ENCODE measurements around the gene CD109. TPM values are rescaled to one million over a fixed set of nuclear protein-coding genes. Genes with fewer than 3 reads are reported as not detected.
A peak's percentile ranks its signal among the peaks of the same experiment; 100 is the strongest.
"Not testable (repeated sequence)": the region's sequence is repeated elsewhere in the genome, so short reads cannot be mapped to it uniquely, and the experiment has no call there.

Gene CD109
- polyA plus RNA-seq, 1 donor = 12.7 TPM

DNA sequence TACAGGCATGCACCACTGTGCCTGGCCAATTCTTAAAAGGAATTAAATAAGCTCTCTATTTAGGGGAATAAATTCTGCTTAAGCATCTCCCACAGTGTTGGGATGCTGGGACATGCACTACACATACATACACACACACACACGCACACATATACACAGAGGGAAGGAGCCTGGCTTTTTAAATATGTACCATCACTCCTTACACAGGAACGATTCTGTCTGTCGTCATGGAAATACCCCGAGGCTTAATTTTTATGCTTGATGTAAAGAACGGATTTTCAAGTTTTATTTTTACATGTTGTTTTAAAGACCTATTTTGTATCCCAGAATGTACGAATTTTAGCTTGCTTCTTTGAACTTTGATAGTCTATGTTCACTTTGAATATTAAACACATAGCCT lies 95.3 kb downstream of the CD109 start:
- no peak for DNase-seq (ENCODE audit: low read depth)

DNA sequence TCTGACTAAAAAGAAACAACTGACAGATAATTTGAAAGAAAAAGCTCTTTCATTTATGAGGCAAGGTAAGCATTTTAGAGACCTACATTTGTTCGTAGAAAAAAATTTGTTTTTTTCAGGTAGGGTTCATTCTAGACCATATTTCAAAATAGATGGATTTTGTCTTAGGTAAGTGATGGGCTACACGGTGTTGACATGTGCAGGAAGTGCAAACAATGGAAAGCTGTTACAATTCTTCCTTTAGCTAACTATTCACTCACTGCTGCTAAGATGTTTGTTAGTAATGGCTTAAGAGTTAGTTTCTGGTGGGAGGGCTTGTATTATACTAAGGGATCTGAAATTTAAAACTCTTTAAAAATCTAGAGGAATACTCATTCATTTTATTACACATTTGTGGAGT lies 96.7 kb downstream of the CD109 start:
- no peak for DNase-seq (ENCODE audit: low read depth)

- no peak for DNase-seq (ENCODE audit: low read depth)
These were observed 100.9 kb downstream of the CD109 start for GRCh38 chr6:73796881-73797280.

DNA sequence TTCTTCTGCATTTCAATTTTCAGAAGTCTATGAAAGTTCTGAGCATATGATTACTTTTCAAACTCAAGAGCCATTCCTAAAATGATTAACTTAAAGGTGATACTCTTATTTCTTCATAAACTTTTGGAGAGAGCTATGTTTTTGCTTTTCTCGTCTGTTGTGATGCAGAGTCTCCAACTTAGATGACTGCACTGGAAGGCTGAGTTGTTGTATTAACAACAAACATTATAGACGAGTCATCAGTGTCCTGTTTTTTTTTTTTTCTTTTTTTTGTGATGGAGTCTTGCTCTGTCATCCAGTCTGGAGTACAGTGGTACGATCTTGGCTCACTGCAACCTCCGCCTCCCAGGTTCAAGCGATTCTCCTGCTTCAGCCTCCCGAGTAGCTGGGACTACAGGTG lies 101.9 kb downstream of the CD109 start:
- no peak for DNase-seq (ENCODE audit: low read depth)

DNA sequence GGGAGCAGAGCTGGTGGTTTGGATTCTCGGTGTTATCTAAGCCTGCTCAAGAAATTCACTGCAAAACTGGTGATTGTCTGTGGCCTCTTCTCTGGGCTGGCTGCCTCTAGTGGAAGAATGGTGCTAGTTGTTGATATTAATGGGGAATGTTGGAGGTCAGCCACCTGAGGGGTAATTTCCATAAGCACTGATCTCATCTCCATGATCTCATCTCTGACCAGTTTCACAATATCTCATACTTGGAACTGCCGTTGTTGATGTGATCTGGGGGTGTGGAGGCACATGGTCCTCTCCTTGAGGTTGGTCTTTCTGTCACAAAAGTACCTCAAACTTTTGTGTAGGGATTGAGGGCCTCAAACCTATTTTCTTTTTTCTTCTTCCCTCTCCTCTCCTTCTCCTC lies 102.6 kb downstream of the CD109 start:
- peak; percentile 48 for DNase-seq (ENCODE audit: low read depth)

DNA sequence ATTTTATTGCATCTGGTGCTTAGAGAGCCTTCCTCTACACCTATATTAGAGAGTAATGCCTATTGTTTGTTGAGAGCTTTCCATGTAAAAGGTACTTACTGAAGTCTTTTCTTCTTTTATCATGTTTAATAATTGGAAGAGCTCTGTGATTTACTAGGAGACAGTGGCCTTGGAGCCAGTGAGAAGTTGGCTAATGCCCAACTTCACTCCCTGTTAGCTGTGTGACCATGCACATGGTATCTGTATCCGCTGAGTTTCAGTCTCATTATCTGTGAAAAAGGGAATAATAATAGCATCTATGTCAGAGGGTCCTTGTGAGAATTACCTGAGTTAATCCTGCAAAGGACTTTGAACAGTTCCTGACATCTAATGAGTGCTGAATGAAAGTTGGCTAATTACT lies 105.0 kb downstream of the CD109 start:
- no peak for DNase-seq (ENCODE audit: low read depth)

- no peak for DNase-seq (ENCODE audit: low read depth)
These were observed 105.8 kb downstream of the CD109 start for GRCh38 chr6:73801652-73802268.

DNA sequence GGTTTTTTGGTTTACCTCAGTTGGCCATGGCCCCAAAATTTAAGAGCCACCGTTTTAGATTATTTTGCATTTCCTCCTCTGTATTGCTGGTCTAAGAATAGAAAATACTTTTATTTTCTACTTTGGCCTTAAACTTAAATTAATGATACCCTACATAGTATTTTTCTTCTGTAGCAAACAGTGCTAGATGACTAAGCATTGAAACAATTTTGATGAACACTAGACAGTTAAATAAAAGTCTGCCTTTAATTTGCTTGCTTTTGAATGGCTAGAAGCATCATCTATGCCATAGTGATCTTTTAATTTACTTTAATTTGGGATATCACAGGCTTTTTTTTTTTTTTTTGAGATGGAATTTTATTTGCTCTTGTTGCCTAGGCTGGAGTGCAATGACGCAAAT lies 106.4 kb downstream of the CD109 start:
- DNase-seq (ENCODE audit: low read depth) = no peak

DNA sequence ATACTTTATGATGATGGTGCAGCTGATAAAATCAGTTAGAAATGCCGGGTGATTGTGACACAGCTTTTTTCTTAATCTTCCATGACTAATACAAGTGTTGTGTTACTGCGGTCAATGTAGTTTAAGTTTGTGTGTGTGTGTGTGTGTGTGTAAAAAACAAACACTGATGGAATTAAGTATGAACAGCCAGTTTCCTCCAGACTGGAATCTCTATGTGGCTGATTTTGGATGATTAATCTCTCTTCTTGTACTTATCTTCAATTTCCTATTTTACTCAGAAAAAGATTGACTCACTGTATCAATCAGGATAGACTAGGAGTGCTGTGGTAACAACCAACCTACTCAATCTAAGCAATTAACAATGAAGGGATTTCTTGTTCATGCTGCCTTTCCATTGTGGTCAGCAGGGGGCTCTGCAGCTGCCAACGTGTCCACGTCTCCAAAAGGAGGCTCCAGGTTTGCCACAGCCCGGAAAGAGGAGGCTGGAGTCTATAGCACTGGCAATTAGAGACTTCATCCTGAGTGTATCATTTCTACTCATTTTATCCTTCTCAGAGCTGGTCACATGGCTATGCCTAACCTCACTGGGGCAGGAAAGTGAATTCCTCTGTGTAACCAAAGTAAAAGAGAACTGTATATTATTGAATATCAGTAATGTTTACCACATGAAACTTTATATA lies 107.7 kb downstream of the CD109 start:
- DNase-seq (ENCODE audit: low read depth) = no peak

DNA sequence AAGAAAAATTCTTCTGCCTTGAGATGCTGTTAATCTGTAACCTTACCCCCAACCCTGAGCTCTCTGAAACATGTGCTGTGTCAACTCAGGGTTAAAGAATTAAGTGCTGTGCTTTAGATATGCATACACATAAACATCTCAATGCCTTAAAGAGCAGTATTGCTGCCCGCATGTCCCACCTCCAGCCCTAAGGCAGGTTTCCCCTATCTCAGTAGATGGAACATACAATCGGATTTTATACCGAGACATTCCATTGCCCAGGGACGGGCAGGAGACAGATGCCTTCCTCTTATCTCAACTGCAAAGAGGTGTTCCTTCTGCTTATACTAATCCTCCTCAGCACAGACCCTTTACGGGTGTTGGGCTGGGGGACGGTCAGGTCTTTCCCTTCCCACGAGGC lies 109.2 kb downstream of the CD109 start:
- not testable (repeated sequence) for DNase-seq (ENCODE audit: low read depth)

DNA sequence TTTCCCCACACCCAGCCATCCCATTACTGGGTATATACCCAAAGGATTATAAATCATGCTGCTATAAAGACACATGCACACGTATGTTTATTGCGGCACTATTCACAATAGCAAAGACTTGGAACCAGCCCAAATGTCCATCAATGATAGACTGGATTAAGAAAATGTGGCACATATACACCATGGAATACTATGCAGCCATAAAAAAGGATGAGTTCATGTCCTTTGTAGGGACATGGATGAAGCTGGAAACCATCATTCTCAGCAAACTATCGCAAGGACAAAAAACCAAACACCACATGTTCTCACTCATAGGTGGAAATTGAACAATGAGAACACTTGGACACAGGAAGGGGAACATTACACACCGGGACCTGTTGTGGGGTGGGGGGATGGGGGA lies 110.0 kb downstream of the CD109 start:
- DNase-seq (ENCODE audit: low read depth) = not testable (repeated sequence)

- DNase-seq (ENCODE audit: low read depth) = no peak
These were observed 115.7 kb downstream of the CD109 start for GRCh38 chr6:73811706-73812105.

- DNase-seq (ENCODE audit: low read depth) = no peak
These were observed 121.2 kb downstream of the CD109 start for GRCh38 chr6:73817253-73817652.

DNA sequence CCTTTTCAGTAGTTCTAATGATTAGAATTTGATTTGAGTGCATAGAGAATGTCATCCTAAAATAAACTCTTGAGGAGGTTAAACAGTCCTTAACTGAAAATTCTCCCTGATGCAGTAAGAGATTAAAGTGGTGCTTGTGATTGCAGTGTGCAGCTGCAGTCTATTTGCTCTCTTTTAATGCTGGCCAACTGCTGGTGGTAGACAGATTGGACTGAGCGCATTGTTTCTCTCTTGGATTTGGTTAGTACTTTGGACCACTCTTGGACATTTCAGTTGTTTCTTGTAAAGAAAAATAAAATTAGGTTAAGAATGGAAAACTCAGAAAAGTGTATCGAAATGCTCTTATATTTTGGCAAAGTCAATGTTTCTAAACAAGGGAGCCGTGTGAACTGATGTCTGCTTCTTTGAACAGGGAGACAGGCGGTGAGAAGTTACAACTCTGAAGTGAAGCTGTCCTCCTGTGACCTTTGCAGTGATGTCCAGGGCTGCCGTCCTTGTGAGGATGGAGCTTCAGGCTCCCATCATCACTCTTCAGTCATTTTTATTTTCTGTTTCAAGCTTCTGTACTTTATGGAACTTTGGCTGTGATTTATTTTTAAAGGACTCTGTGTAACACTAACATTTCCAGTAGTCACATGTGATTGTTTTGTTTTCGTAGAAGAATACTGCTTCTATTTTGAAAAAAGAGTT lies 127.2 kb downstream of the CD109 start:
- no peak for DNase-seq (ENCODE audit: low read depth)

DNA sequence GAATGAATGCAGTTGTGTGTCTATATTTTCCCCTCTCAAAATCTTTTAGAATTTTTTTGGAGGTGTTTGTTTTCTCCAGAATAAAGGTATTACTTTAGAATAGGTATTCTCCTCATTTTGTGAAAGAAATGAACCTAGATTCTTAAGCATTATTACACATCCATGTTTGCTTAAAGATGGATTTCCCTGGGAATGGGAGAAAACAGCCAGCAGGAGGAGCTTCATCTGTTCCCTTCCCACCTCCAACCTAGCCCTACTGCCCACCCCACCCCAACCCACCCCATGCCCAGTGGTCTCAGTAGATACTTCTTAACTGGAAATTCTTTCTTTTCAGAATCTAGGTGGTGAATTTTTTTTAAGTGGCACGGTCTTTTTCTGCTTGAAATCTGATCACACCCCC lies 127.8 kb downstream of the CD109 start:
- no peak for DNase-seq (ENCODE audit: low read depth)

GRCh38 chr6:73826571-73826970 lies 130.6 kb downstream of the CD109 start:
- DNase-seq (ENCODE audit: low read depth) = no peak

DNA sequence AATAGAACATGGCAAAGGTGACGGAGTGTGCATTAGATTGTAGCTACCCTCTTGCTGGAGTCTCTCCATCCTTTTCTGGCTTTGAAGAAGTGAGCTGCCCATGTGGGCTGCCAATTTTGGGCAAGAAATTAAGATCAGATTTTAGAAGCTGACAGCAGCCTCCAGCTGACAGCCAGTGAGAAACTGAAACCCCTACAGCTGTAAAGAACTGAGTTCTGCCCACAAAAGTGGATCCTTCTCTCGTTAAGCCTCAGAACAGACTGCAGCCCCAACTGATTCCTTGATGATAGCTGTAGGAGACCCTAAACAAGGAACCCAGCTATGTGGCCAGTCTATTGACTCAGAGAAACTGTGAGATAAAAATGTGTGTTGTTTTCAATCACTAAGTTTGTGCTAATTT lies 134.1 kb downstream of the CD109 start:
- no peak for DNase-seq (ENCODE audit: low read depth)

GRCh38 chr6:73832313-73832712 lies 136.3 kb downstream of the CD109 start:
- DNase-seq (ENCODE audit: low read depth) = no peak

- DNase-seq (ENCODE audit: low read depth) = not testable (repeated sequence)
These were observed 148.7 kb downstream of the CD109 start for GRCh38 chr6:73844696-73845095.

GRCh38 chr6:73851048-73851447 lies 155.0 kb downstream of the CD109 start:
- DNase-seq (ENCODE audit: low read depth) = not testable (repeated sequence)

DNA sequence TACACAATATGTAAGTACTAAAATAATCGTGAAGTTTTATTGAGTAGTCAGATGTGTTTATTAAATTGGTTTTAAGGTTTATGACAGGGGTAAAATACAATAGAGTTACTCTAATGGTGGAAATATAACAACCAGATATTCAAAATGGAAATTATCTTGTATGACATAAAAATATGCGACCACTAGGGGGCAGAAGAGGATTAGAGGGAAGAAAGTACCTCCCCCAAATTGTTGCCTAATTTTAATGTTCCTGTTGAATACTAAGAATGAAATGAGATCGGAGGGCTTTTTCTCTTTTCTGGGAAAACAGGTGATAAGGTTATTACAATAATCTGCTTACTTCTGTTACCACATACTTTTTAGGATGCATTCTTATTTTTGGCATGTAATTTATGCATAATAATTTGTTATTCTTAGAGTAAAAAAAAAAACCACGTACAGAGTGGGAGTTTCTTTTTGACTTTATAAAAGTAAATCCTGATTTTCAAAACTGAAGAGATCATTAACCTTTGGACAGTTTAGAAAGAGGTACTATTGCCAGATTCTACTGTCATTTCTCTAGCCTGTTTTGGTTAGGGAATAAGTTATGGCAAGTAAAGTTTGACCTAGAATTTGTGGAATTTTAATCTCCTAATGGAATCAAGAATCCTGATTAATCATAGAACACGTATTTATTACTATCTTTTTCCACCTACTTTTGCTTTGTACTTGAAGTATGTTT lies 159.2 kb downstream of the CD109 start:
- DNase-seq (ENCODE audit: low read depth) = peak; percentile 79

DNA sequence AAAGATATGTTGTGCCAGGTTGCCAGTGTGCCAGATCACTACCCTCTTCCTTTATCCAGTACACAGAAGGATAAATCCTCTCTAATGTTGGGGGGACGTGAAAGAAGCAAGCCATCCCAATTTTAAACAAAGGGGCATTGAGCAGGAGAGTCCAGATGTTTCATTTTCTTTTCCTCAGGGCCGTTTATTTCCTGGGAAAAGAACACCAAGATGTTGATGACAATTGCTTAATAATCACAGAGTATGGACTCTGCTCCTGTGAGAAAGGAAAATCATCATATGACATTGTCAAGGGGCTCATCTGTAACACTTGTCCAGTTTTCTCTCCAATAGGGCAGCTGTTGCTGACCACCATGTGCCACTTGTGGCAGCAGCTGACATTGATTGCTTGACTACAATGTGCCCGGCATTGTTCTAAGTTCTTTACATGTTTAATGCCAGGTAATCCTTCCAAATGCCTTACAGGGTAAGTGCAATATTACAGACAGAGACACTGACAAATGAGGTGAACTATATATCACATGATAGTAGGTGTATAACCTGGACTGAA lies 161.4 kb downstream of the CD109 start:
- no peak for DNase-seq (ENCODE audit: low read depth)
